ENCODE measurements around the gene NCAN.
"Not testable (repeated sequence)": the region's sequence is repeated elsewhere in the genome, so short reads cannot be mapped to it uniquely, and the experiment has no call there.

DNA sequence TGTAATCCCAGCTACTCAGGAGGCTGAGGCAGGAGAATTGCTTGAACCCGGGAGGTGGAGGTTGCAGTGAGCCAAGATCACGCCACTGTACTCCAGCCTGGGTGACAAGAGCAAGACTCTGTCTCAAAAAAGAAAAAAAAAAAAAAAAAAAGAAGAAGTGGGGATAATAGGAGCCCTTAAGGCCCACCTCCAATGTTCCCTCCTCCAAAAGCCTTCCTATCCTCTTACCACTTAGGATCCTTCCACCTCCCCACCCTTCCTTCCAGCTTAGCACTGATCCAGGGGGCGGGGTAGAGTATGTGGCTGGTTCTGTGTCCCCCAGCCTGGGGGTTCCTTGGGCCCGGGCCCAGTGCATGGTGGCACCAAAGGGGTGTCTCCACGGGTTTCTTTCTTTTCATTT, 38.5 kb upstream of the NCAN start:
- TF ChIP-seq, protein P1, sequence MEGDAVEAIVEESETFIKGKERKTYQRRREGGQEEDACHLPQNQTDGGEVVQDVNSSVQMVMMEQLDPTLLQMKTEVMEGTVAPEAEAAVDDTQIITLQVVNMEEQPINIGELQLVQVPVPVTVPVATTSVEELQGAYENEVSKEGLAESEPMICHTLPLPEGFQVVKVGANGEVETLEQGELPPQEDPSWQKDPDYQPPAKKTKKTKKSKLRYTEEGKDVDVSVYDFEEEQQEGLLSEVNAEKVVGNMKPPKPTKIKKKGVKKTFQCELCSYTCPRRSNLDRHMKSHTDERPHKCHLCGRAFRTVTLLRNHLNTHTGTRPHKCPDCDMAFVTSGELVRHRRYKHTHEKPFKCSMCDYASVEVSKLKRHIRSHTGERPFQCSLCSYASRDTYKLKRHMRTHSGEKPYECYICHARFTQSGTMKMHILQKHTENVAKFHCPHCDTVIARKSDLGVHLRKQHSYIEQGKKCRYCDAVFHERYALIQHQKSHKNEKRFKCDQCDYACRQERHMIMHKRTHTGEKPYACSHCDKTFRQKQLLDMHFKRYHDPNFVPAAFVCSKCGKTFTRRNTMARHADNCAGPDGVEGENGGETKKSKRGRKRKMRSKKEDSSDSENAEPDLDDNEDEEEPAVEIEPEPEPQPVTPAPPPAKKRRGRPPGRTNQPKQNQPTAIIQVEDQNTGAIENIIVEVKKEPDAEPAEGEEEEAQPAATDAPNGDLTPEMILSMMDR (conservative IDR thresholded peaks at IDR 0.05; ENCODE audit: low read depth, low read length): not testable (repeated sequence)
- not testable (repeated sequence) for TF ChIP-seq EZH2 (IDR thresholded peaks at IDR 0.05; ENCODE audit: low read length, unreplicated experiment); EZH2phosphoT487 (IDR thresholded peaks at IDR 0.05; ENCODE audit: borderline replicate concordance, low read length)

All from PC-3 (cell line).